ENCODE measurements around the gene KLF4. TPM values are rescaled to one million over a fixed set of nuclear protein-coding genes. Genes with fewer than 3 reads are reported as not detected.

The KLF4 gene
- total RNA-seq, 1 experiment from 2014 or later: 5.9 TPM

- no peak for TF ChIP-seq ARID4B (CRISPR knock-in tag; IDR thresholded peaks at IDR 0.05; ENCODE audit: borderline replicate concordance)
These were observed 45.0 kb upstream of the KLF4 start (continued) for GRCh38 chr9:107534510-107535078.

- DNase-seq (ENCODE audit: low spot score) (no peak), ATAC-seq (no peak)
- ChIA-PET POLR2A (interaction anchor here (0.6 kb wide), 1 partner anchor 28 kb away, joined by 8 read pairs; no protein-coding TSS in a partner anchor), CTCF (no interaction called here)
- 0 out of 2 replicates have a peak, but pooled peaks cover 3% of the 10 kb centered on the region for H3K9me3 Mint-ChIP-seq
- H3K27me3 Mint-ChIP-seq (ENCODE audit: low read depth): no peaks in the 10 kb centered on the region
- H3K4me3 Mint-ChIP-seq: no peak overlapping the region
- TF ChIP-seq GRHL2 (CRISPR knock-in tag; IDR thresholded peaks at IDR 0.05; ENCODE audit: insufficient replicate concordance, severe bottlenecking) (no peak), E2F1 (CRISPR knock-in tag; IDR thresholded peaks at IDR 0.05) (no peak), TEAD4 (CRISPR knock-in tag; IDR thresholded peaks at IDR 0.05) (no peak), GTF2I (CRISPR knock-in tag; conservative IDR thresholded peaks at IDR 0.05) (no peak)
- no peaks in the 10 kb centered on the region for H3K36me3 Mint-ChIP-seq
- no peaks in the 10 kb centered on the region for H3K4me1 Mint-ChIP-seq
- H3K27ac Mint-ChIP-seq: no peak overlapping the region
These were observed 41.1 kb upstream of the KLF4 start for GRCh38 chr9:107530679-107531078.

- ATAC-seq (no peak), DNase-seq (ENCODE audit: low spot score) (no peak)
- 0 out of 2 replicates have a peak, but pooled peaks cover 3% of the 10 kb centered on the region for H3K9me3 Mint-ChIP-seq
- no peaks in the 10 kb centered on the region for H3K27me3 Mint-ChIP-seq (ENCODE audit: low read depth)
- no peak overlapping the region for H3K27ac Mint-ChIP-seq
- CTCF ChIA-PET: no interaction called here
- POLR2A ChIA-PET: no interaction called here
- no peaks in the 10 kb centered on the region for H3K36me3 Mint-ChIP-seq
- no peak overlapping the region for H3K4me3 Mint-ChIP-seq
- no peaks in the 10 kb centered on the region for H3K4me1 Mint-ChIP-seq
- no peak for TF ChIP-seq ZNF416 (CRISPR knock-in tag; IDR thresholded peaks at IDR 0.05)
- no peak for TF ChIP-seq ATF3 (CRISPR knock-in tag; conservative IDR thresholded peaks at IDR 0.05)
- TF ChIP-seq GTF2I (CRISPR knock-in tag; conservative IDR thresholded peaks at IDR 0.05): no peak
- TF ChIP-seq FOXP1 (CRISPR knock-in tag; IDR thresholded peaks at IDR 0.05; ENCODE audit: borderline replicate concordance): no peak
- no peak for TF ChIP-seq ELF4 (CRISPR knock-in tag; IDR thresholded peaks at IDR 0.05; ENCODE audit: low read depth)
- no peak for TF ChIP-seq ZNF671 (CRISPR knock-in tag; IDR thresholded peaks at IDR 0.05)
- TF ChIP-seq AFF4 (CRISPR knock-in tag; IDR thresholded peaks at IDR 0.05; ENCODE audit: borderline replicate concordance): no peak
- TF ChIP-seq NFE2L1 (CRISPR knock-in tag; IDR thresholded peaks at IDR 0.05): no peak
- no peak for TF ChIP-seq E2F1 (CRISPR knock-in tag; IDR thresholded peaks at IDR 0.05)
- TF ChIP-seq ARID4B (CRISPR knock-in tag; IDR thresholded peaks at IDR 0.05; ENCODE audit: borderline replicate concordance): no peak
- no peak for TF ChIP-seq PRRX2 (CRISPR knock-in tag; IDR thresholded peaks at IDR 0.05)
- TF ChIP-seq JAZF1 (CRISPR knock-in tag; IDR thresholded peaks at IDR 0.05): no peak
These were observed 39.1 kb upstream of the KLF4 start for GRCh38 chr9:107528686-107529085.
